Measurements from ENCODE around the gene TBC1D32. TPM values are rescaled to one million over a fixed set of nuclear protein-coding genes. Genes with fewer than 3 reads are reported as not detected.
"Not testable (repeated sequence)": the region's sequence is repeated elsewhere in the genome, so short reads cannot be mapped to it uniquely, and the experiment has no call there.

TBC1D32 gene
- total RNA-seq, 2 donors from 2014 or later: 2.3 to 10.4 TPM

DNA sequence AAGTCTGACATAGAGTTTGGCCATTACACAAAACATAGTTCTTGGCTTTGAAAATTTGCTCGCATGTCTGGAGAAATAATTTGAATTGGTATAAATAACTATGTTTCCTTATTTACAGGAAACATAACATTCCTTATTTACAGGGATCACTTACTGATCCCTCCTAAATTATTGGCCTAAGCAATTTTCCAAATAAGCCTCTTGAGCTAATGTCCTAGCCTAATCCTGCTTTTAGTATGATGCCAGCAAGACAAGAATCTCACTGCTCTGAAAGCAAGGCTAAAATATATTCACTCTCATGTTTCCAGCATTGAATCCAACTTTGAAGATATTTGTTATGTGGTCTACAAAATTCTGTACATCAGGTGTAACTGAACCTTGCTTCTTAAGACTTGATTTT lies 4.1 kb upstream of the TBC1D32 start:
- ATAC-seq (ENCODE audit: insufficient number of reproducible peaks, low FRiP score, low read depth): no peak
- Histone ChIP-seq H3K36me3 (no peaks in the 10 kb centered on the region), H3K4me3 (no peak overlapping the region), H3K9me3 (no peaks in the 10 kb centered on the region), H3K27ac (no peak overlapping the region), H3K4me1 (ENCODE audit: control insufficient read depth in 1 of 2, low read depth in 2 of 2) (peaks cover 0 to 5% of the 10 kb centered on the region in 2 donors), H3K27me3 (replicated peaks; ENCODE audit: insufficient read depth) (no peaks in the 10 kb centered on the region)
- DNase-seq (ENCODE audit: low spot score): no peak
- TF ChIP-seq, protein P1, sequence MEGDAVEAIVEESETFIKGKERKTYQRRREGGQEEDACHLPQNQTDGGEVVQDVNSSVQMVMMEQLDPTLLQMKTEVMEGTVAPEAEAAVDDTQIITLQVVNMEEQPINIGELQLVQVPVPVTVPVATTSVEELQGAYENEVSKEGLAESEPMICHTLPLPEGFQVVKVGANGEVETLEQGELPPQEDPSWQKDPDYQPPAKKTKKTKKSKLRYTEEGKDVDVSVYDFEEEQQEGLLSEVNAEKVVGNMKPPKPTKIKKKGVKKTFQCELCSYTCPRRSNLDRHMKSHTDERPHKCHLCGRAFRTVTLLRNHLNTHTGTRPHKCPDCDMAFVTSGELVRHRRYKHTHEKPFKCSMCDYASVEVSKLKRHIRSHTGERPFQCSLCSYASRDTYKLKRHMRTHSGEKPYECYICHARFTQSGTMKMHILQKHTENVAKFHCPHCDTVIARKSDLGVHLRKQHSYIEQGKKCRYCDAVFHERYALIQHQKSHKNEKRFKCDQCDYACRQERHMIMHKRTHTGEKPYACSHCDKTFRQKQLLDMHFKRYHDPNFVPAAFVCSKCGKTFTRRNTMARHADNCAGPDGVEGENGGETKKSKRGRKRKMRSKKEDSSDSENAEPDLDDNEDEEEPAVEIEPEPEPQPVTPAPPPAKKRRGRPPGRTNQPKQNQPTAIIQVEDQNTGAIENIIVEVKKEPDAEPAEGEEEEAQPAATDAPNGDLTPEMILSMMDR (IDR thresholded peaks at IDR 0.05): no peak

DNA sequence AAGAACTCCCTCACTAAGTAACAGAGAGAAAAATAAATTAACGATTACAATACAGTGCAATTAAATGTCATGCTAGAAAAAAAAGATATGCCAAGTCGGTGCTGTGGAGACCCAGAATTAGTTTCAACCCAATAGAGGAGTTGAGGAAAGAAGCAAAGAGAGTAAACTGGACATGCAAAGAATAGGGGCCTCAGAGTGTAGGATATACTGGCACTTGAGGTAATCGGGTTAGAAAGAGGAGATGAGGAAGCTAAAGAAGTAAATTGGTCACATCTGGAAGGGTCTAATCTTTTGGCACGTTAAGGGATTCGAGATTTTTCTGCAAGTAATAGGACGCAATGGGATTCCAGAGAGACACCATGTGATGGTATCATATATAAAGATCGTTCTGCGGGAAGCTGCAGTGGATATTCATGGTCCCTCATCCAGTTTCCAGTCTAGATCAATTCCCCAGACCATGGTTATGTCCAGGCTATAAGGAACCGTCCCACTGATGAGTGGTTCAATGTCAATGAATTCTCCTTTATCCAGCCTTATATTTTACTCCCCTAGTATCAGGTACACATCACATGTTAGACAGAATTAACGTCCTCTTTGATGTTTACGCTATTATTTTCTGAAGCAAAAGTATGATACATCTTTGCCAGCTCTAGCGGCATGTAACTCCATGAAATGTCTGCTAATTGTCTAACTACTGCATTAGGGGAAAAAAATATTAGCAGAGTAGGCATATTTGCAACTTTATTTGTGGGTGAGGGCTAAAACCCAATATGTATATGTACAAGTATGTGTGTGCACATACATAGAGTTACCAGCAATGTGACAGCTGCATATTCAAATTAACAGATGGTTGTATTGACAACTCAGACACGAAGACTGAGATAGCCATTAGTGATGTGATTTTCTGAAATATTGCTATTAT lies 1.1 kb upstream of the TBC1D32 start:
- H3K9me3 ChIP-seq: no peaks in the 10 kb centered on the region
- H3K4me3 ChIP-seq: peak overlapping the region; percentile 86
- peak overlapping the region; percentile 85 to 88 for H3K27ac ChIP-seq
- H3K27me3 ChIP-seq (replicated peaks; ENCODE audit: insufficient read depth): no peaks in the 10 kb centered on the region
- TF ChIP-seq, protein P1 (IDR thresholded peaks at IDR 0.05): no peak
- ATAC-seq (ENCODE audit: insufficient number of reproducible peaks, low FRiP score, low read depth) (peak; percentile 1), DNase-seq (ENCODE audit: low spot score) (no peak)
- H3K4me1 ChIP-seq (ENCODE audit: control insufficient read depth in 1 of 2, low read depth in 2 of 2): peaks cover 0 to 5% of the 10 kb centered on the region in 2 donors
- H3K36me3 ChIP-seq: no peaks in the 10 kb centered on the region

DNA sequence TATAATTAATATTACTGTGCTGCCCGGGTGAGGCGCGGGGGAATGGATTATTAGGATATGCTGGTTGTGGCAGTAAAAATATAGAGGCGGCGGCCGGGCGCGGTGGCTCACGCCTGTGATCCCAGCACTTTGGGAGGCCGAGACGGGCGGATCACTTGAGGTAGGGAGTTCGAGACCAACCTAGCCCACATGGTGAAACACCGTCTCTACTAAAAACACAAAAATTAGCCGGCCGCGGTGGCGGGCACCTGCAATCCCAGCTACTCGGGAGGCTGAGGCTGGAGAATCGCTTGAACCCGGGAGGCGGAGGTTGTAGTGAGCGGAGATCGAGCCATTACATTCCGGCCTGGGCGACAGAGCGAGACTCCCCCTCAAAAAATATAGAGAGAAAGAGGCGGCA lies 586 bp downstream of the TBC1D32 start:
- not testable (repeated sequence) for ATAC-seq (ENCODE audit: insufficient number of reproducible peaks, low FRiP score, low read depth); H3K9me3 ChIP-seq; H3K4me1 ChIP-seq (ENCODE audit: control insufficient read depth in 1 of 2, low read depth in 2 of 2); H3K27me3 ChIP-seq (replicated peaks; ENCODE audit: insufficient read depth); H3K27ac ChIP-seq; DNase-seq (ENCODE audit: low spot score); H3K36me3 ChIP-seq
- H3K4me3 ChIP-seq: peak overlapping the region; percentile 86

DNA sequence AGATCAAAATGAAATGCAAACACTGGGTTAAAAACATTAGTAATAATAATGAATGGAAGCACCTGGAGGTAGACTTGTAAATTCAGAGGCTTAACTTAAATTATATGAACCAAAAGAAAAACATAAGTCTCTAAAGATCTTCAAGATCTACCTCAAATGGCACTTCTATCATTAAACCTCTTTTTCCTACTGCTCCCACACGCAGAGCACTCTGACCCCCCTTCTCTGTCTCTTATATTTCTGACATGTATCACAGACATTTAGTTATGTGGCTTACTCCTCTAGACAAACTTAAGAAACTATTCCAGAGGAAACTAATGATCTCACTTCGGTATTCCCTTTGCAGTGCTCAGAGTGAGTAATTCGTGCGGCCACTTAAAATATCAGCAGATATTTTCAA lies 1.1 kb downstream of the TBC1D32 start:
- H3K4me3 ChIP-seq: no peak overlapping the region
- no peaks in the 10 kb centered on the region for H3K27me3 ChIP-seq (replicated peaks; ENCODE audit: insufficient read depth)
- H3K9me3 ChIP-seq: no peaks in the 10 kb centered on the region
- no peaks in the 10 kb centered on the region for H3K36me3 ChIP-seq
- TF ChIP-seq, protein P1 (IDR thresholded peaks at IDR 0.05): no peak
- DNase-seq (ENCODE audit: low spot score) (no peak), ATAC-seq (ENCODE audit: insufficient number of reproducible peaks, low FRiP score, low read depth) (no peak)
- peaks cover 0 to 5% of the 10 kb centered on the region in 2 donors for H3K4me1 ChIP-seq (ENCODE audit: control insufficient read depth in 1 of 2, low read depth in 2 of 2)
- no peak overlapping the region for H3K27ac ChIP-seq

DNA sequence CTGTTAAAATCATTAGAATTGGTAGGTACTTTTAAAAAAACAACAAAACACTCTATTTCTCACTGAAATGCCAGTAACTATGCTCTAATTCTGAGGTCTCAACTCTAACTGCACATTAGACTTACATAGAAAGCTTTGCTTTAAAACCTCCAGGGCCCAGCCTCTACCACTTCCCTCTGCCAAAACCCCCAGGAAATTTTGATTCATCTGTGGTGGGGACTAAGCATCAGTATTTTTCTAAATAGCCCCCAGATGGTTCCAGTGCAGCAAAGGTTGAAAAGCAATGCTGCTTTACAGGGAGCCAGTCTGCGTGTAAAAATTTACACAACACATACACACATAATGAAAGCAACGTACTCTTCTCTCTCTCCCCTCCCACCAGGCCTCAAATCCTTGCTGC lies 3.8 kb downstream of the TBC1D32 start:
- no peak overlapping the region for H3K27ac ChIP-seq
- H3K4me3 ChIP-seq: no peak overlapping the region
- peaks cover 0 to 5% of the 10 kb centered on the region in 2 donors for H3K4me1 ChIP-seq (ENCODE audit: control insufficient read depth in 1 of 2, low read depth in 2 of 2)
- ATAC-seq (ENCODE audit: insufficient number of reproducible peaks, low FRiP score, low read depth) (no peak), DNase-seq (ENCODE audit: low spot score) (no peak)
- no peaks in the 10 kb centered on the region for H3K9me3 ChIP-seq
- no peaks in the 10 kb centered on the region for H3K27me3 ChIP-seq (replicated peaks; ENCODE audit: insufficient read depth)
- H3K36me3 ChIP-seq: no peaks in the 10 kb centered on the region
- TF ChIP-seq, protein P1 (IDR thresholded peaks at IDR 0.05): no peak
